GM12865 (cell line): ENCODE results near the gene MTHFSD.

Experiments used
- DNase-seq: peaks from one replicate; pipeline ENCODE4 v3.0.0; 2010; ENCODE audit warnings: low read depth
- H3K4me3 ChIP-seq: 2 replicates; pipeline ENCODE4 v1.5.1; 2011; ENCODE audit warnings: mild to moderate bottlenecking, low read depth, low read length, control low read depth
- TF ChIP-seq, protein P1 (sequence below): IDR thresholded peaks from 2 replicates; pipeline ENCODE4 v1.5.1; 2011; ENCODE audit warnings: low read length, control low read depth, low read depth, inconsistent platforms; ENCODE audit not compliant: insufficient read depth; ENCODE audit errors: missing control alignments

MTHFSD gene, protein sequence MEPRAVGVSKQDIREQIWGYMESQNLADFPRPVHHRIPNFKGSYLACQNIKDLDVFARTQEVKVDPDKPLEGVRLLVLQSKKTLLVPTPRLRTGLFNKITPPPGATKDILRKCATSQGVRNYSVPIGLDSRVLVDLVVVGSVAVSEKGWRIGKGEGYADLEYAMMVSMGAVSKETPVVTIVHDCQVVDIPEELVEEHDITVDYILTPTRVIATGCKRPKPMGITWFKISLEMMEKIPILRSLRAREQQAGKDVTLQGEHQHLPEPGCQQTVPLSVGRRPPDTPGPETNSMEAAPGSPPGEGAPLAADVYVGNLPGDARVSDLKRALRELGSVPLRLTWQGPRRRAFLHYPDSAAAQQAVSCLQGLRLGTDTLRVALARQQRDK

DNA sequence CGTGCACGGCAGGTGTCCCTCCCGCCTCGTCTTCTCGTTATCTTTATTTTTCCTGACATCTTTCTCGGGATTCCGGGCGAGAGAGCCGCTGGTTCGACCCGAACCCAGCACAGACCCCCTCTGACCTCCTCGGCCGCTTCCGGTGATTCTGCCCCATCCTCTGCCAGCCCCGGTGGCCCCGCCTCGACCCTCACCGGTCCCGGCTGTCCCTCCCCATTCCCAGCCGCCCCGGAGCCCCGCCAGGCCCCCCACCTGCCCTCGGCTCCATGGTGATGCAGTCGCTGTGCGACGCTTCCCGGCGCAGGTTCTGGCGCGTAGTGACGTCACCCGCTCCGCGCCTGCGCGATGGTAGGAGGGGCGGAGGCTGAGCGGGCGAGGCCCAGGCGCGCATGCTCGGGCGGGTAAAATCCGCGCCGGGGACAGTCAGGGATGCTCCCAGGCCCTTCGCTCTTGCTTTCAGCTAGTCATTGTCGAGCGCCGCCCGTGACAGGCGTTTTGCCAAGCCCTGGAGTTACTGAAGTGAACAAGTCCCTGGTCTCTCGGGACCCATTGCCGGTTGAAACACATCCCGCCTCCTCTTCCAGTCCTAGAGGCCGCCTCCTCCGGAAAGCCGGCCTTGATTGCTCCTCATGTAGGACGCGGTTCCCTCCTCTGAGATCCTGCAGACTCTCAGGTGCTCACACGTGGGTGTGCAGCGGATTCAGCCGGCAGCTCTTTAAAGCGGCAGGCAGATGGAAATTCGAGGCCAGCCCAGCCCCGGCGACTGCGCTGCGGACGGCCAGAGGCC lies at the start of gene MTHFSD:
TSS of gene MTHFSD (minus strand) at position 319 of the 787 bp plus-strand sequence. CDS start at position 268, 51 bp downstream.
- peak; percentile 94 for DNase-seq
- TF ChIP-seq, protein P1, sequence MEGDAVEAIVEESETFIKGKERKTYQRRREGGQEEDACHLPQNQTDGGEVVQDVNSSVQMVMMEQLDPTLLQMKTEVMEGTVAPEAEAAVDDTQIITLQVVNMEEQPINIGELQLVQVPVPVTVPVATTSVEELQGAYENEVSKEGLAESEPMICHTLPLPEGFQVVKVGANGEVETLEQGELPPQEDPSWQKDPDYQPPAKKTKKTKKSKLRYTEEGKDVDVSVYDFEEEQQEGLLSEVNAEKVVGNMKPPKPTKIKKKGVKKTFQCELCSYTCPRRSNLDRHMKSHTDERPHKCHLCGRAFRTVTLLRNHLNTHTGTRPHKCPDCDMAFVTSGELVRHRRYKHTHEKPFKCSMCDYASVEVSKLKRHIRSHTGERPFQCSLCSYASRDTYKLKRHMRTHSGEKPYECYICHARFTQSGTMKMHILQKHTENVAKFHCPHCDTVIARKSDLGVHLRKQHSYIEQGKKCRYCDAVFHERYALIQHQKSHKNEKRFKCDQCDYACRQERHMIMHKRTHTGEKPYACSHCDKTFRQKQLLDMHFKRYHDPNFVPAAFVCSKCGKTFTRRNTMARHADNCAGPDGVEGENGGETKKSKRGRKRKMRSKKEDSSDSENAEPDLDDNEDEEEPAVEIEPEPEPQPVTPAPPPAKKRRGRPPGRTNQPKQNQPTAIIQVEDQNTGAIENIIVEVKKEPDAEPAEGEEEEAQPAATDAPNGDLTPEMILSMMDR, result no peak
- H3K4me3 ChIP-seq, result peak within 1 kb of the TSS; percentile 93

DNA sequence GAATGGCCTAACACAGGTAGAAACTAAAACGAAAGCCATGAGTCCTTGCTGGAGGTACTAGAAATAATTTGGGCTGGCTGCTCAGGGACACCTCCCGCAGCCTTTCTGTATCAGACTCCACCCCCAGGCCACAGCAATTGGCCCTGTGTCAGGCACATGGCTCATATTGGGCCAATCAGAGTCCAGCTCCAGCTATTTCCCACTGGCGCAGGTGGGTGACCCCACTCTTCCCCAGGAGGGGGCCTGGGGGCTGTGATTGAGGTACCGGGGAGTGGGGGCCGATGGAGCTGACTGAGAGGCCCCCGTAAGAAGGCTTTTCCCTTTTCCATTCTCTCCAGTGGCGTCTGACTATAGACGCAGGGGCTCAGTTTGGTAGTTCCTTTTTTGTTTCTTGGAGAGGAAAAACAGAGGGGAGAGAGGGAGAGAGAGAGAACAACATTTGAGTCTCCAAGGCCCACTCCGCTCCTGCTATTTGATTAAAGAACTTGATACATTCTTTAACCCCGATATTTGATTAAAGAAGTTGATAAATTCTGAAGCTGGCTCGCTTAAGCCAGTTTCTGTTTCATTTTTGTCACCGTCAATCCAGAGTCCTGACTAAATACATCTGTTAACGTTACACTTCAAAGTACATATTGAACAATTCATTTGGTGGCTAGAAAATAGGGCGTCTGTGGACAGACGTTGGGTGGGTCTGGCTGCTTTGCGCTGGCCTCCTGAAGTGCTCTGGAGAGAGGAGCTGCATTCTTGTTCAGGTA lies 49.6 kb upstream of the MTHFSD start:
- TF ChIP-seq, protein P1, result no peak
- DNase-seq, result peak; percentile 33
- peak overlapping the region; percentile 59 for H3K4me3 ChIP-seq

DNA sequence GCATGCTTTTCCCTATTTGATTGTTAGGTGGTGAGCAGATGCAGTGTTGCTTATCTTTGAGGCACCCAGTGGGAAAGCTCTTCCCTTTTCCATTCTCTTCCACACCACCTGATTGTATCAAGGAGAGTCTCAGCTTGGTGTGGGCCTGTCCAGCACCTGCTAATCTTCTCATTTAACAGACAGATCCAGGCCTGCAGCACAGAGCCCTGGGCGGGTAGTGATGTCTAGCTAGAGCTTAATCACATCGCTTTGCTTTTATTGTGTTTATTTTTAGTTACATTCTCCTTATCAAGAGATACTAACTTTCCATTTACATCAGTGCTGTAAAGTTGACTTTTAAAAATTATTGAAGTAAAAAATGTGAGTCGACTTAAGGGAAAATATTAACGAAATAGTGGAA lies 47.5 kb upstream of the MTHFSD start:
- TF ChIP-seq, protein P1, result no peak
- H3K4me3 ChIP-seq, result no peak overlapping the region
- no peak for DNase-seq

DNA sequence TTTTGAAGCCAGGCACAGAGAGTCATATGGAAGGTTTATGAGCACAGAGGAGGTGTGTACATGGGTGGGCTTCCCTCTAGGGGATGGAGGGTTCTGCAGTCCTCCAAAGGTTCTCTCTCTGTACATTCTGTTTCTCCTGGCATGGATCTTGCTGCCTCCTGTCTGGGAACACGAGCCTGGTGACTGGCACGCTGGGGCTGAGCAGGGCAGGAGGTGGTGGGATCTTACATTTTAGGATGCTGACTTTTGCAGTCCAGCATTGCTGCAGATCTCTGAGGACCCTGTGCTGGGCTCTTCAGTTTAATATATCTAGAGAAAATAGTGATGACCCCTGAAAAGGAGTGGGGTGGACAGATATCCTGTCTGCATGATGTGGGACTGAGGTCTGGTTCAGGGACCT lies 46.3 kb upstream of the MTHFSD start:
- no peak overlapping the region for H3K4me3 ChIP-seq
- no peak for DNase-seq
- TF ChIP-seq, protein P1, result no peak

DNA sequence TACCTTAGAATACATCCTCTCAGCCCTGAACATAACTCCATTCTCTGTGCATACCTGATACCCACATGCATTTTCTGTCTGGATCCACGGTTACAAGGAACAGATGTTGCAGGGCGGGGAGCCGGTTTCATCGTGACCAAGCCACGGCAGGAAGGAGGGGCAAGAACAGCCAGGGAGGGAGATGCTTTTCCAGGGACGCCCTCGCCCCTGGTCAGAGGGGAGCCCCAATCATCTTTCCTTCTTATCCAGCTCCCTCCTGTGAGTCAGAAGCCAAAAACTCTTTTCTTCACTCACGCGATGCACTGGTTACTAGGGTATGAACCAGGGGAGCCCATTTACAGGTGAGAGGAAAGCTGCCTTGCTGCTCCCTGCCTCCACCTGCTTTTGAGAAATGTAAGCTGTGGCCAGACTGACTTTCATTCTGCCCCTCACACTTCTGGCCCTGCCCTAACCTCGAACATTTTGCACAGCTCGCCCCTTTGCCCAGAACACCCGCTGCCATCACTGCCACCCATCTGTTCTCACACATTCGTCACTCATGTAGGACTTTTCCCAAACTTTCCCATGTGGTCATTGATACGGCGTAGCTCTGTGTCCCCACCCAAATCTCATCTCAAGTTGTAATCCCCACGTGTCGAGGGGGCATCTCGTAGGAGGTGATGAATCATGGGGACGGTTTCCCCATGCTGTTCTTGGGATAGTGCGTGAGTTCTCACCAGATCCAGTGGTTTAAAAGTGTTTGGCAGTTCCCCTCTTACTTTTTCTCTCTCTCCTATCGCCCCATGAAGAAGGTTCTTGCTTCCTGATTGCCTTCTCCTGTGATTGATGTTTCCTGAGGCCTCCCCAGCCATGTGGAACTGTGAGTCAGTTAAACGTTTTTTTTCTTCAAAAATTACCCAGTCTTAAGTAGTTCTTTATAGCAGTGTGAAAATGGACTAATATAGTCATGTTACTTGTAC lies 43.9 kb upstream of the MTHFSD start:
- H3K4me3 ChIP-seq, result no peak overlapping the region
- TF ChIP-seq, protein P1, result no peak
- DNase-seq, result no peak
